Dedifferentiated amniotic fluid mesenchymal stem cell (primary cell): ENCODE measurements around the gene CRKL.
"Not testable (repeated sequence)": the region's sequence is repeated elsewhere in the genome, so short reads cannot be mapped to it uniquely, and the experiment has no call there.

Experiments used
- DNase-seq: peaks from one replicate; pipeline ENCODE4 v3.0.0-alpha.2; 2016; ENCODE audit errors: extremely low spot score

CRKL gene, protein sequence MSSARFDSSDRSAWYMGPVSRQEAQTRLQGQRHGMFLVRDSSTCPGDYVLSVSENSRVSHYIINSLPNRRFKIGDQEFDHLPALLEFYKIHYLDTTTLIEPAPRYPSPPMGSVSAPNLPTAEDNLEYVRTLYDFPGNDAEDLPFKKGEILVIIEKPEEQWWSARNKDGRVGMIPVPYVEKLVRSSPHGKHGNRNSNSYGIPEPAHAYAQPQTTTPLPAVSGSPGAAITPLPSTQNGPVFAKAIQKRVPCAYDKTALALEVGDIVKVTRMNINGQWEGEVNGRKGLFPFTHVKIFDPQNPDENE

DNA sequence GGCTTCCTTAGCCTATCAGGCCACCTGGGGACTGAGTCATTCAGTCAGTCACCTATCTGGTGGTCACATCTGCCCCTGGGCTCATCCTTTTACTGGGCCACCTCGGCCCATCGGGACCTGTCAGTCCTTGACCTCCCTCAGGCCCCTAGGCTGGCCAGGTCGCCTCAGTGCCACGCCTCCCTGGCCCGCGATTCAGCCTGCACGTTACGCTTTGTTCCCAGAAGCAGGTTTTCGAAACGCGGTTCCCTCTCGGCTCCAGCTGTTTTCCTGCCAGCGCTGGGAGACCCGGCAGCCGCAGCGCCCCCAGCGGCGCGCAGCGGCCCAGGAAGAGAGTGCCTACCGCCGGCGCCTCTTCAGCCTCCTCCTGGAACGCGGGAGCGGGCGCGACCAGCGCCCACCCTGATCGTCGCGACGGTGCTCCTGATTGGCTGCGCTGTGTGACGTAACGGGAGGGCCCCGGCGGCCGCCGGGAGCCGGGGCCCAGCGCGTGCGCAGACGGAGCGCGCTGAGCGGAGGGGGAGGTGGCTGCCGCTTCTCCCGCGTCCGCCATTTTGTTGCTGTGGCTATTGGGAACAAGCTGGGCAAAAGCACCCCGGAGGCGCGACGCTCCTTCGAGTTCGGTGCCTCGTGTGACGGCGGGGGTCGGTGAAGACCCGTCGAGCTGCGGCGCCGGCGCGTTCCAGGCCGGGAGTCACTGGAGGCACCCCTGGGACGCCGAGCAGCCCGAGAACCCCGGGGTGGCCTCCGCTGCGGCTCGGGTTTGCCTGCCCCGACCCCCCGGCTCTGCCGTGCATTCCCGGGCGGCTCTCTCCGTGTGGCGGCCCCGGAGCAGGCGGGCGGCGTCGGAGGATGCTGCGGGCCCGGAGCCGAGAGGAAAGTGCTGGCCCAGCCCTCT, at the start of gene CRKL:
TSS of gene CRKL (plus strand) at position 492 of the 895 bp plus-strand sequence. CDS start 528 bp downstream, outside the sequence.
- peak; percentile 96 for DNase-seq

DNA sequence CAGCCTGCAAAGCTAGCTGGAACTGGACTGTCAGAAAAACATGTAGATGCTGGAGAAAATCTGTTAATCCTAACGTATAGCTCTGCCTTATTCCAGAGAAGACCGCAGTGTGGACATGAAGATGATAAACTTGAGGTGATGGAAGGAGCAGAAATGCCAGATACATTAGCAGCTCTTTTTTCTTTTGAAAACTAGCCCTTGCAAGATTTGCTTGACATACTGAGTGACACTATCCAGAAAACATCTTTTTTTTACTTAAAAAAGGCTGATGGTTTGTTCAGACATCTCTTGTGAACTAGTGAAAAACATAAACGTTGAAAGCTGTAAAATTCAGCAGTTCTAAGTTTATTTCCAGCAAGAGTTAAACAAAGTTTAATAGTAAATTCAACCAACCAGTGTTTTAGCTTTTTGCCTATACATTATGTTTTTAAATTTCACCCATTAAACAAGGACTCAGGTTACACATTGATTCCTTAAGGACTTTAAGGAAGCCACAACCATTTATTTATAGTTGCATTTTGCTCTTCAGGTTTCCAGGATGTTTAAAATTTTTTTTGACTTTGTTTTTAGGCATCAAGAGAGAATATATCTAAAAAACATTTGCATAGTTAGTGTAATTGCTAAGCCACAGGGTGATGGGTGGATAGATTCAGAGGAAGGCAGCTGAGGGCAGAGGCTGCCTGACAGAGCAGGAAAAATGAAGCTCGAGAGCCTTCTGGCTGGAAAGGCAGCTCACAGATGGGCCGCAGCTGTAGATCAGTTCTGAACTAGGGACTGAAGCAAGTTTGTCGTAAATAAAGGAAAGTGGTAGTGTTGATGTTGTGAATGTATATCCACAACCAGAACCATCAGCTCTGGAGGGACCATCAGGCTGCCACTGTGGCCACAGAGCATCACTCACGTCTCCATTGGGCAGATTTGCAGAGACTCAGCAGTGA, 48.9 kb upstream of the CRKL start:
- DNase-seq, result no peak

- DNase-seq, result no peak
Measured at GRCh38 chr22:20869234-20869633, 48.0 kb upstream of the CRKL start.

- no peak for DNase-seq
Measured at GRCh38 chr22:20873214-20873613, 44.0 kb upstream of the CRKL start.

GRCh38 chr22:20875296-20875695, 41.9 kb upstream of the CRKL start:
- DNase-seq, result no peak

- DNase-seq, result no peak
Measured at GRCh38 chr22:20877715-20878114, 39.5 kb upstream of the CRKL start.

GRCh38 chr22:20881231-20881630, 36.0 kb upstream of the CRKL start:
- DNase-seq, result no peak

DNA sequence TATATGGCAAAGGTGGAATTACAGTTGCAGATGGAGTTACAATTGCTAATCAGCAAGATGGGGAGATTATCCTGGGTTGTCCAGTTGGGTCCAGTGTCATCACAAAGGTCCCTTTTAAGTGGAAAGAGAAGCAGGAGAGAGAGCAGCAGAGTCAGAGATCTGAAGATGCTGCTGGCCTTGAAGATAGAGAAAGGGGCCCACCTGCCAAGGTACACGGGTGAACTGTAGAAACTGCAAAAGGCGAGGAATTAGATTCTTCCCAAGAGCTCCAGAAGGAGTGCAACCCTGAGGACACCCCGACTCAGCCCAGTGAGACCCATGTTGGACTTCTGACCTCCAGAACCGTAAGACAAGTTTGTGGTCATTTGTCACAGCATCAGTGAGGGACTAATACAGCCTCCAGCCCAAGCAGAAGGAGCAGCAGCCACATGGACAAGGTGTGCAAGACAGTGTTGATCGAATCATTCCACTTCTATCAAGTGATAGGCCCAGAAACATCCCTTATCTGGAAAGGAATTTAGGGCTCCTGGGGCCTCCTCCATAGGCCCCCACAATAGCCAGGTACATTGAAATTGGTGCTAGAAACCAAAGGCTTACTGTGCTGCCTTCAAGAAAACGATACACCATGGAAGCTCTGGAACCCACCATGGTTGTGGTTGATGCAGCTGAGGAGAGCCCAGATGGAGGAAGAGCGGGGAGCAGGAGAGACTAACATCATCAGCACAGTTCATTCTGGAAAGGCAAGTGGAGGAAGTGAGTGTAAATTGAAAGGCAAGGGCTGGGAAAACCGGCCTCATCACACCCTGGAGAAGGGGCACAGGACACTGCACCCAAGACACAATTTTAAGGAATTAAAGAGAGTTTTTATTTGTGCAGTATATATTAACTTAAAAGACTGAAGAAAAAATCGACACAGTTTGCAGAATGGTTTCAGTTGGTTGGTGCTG, 35.1 kb upstream of the CRKL start:
- no peak for DNase-seq

- DNase-seq, result no peak
Measured at GRCh38 chr22:20882855-20883254, 34.4 kb upstream of the CRKL start.

DNA sequence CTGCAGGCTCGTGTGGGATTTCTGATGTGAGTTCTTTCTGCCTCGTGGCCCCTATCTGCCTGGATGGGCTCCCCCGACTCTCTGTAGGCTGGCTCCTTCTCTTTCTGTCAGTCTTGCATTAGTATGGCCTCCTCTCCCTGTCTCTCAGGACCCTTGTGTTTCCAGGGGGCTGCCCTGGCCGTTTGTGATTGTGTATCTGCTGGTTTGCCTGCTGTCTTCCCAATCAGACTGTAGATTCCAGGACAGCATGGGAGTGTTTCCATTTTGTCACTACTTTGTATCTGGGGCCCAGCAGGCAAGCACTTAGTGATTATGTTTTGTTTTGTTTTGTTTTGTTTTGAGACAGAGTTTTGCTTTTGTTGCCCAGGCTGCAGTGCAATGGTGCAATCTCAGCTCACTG, 32.8 kb upstream of the CRKL start:
- no peak for DNase-seq

GRCh38 chr22:20885017-20885556, 32.1 kb upstream of the CRKL start:
- no peak for DNase-seq

GRCh38 chr22:20885557-20886323, 31.5 kb upstream of the CRKL start:
- peak; percentile 65 for DNase-seq

DNA sequence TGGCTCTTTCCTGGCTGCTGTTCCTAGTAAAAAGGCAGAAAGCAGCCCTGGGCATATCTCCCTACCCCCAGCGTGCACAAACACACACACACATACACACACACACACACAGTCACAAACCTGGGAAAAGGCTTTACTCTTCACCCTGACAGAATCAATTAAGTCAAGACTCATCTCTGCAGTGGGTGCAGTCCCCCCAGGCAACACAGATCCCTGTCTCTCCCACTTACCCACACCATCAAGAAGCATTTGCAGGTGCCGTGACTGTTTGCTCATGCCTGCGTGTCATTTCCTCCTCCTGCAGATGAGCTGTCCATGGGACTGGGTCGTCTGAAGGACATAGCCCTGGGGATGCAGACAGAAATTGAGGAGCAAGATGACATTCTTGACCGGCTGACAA, 29.8 kb upstream of the CRKL start:
- DNase-seq, result no peak

DNA sequence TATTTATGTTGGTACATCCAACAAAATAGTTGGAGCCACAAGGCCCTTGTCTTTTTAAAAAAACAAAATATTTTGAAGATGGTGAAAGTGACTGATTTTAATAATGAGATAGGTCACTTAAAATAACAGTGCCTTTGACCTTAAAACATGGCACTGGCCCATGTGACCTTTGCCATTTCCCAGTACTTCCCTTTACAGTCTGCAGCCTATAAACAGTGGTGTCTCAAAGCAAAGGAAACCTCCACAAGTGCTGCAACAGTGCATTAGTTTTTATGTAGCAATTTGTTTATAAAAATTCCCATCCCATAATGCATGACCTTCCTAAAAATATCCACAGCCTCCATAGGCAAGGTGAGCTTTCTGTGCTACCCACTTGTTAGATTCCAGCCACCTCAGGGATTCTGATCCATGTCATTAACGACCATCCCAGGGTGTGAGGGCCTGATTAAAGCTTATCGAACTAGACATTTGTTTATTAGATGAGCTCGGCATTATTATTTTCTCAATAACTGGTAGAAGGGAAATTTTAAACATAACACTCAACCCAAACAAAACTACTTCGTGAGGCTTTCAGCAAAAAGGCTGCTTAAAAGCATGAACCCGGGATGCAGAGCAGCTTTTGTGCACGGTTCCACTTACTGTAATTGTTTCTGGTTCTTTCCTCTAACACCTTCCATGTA, 28.0 kb upstream of the CRKL start:
- no peak for DNase-seq

DNA sequence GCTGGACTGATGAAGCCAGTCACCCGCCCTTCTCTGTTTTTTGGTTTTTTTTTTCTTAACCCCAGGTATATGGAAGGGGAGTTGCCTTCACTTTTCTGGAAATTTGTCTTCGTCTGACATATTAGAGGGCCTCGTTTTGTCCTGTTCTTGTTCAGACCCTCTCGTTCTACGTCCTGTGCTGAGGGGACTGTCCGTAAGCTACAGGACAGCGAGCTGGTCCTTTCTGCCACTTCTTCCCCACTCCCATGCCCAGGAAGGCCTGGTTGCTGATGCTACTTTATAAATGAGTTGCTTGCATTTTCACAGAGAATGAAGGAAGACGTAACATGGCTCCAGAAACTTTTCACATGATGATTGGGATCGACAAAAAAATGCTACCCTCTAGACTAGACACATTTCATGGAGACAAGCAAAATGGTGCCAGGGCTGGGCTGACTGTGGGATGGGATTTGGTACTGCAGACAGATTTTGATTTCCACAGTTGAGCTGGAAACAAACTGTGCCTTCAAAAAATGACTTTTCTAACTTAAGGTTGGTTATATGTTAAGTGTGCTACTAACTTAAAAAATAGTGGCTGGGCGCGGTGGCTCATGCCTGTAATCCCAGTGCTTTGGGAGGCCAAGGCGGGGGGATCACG, 27.2 kb upstream of the CRKL start:
- DNase-seq, result no peak

- no peak for DNase-seq
Measured at GRCh38 chr22:20890975-20891374, 26.2 kb upstream of the CRKL start.

- DNase-seq, result not testable (repeated sequence)
Measured at GRCh38 chr22:20897737-20898136, 19.5 kb upstream of the CRKL start.

DNA sequence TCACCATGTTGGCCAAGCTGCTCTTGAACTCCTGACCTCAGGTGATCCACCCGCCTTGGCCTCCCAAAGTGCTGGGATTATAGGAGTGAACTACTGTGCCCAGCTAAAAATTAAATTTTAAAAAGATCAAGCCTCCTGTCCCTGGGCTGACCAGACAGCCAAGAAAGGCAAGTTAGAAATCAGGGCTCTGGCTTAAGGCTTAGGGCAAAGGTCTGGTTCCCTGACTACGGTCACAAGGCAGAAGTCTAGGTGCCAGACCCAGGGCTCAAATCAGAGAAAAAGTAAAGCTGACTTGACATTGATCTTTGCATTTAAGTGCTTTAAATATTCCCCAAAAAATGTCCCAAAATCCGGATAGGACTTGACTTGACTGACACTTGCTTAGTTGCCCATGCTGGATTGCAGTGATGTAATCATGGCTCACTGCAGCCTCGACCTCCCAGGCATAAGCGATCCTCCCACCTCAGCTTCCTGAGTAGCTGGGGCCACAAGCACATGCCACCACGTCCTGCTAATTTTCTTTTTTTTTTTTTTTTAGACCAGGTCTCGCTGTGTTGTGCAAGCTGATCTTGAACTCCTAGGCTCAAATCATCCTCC, 17.3 kb upstream of the CRKL start:
- no peak for DNase-seq
